Activated CD4-positive, alpha-beta T cell treated with anti-CD3 and anti-CD28 coated beads, Interleukin-2, amount 50 U/mL, for 1 hour (primary cell): ENCODE data around the gene AP3B2.
A peak's percentile ranks its signal among the peaks of the same experiment; 100 is the strongest.

ENCODE experiments used
- DNase-seq: peaks from one replicate; pipeline ENCODE4 v3.0.0-alpha.2; 2020

AP3B2 gene

DNA sequence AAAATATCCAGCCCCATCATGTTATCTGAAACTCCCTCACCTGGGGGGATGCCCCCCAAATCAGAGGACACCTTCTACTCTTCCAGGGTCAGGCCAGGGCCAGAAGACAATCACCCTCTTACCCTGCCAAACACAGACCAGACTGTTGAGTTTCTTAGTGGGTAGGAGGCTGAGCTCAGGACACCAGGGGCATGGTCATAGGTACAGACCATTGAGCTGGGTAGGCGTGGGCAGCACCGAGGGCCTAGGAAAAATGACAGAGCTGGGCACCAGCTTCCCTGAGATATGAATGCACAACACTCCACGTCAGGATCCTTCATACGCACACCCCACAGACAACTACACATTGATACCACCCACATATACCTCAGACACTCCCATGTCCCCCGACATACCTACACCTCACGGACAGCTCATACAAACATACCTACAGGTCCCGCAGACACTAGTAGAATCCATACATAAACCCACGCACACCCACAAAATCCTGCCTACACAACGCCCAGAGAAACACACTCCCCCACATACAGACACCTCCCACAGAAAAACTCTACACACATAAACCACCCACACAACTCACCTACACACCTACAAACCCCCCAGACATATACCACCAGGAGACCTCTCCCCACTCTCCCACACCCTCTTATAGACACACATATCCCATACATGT, 11.8 kb downstream of the AP3B2 start:
- no peak for DNase-seq

DNA sequence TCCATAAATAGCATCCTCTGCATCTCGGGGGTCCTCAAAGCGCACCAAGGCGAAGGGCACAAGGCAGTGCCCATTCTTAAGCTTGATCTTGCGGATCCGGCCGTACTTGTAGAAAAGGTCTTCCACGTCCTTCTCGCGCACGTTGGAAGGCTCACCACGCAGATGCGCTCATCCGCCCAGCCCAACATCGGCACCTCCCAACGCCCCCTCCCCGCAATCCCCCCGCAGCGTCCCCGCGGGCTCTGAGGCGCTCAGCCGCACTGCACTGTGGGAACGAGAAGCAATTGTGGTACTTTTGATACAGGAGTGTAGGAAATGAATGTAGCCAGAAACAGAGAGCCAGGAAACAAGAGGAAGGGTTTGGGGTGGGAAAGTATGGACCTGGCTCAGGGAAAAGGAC, 17.5 kb downstream of the AP3B2 start:
- DNase-seq, result no peak

DNA sequence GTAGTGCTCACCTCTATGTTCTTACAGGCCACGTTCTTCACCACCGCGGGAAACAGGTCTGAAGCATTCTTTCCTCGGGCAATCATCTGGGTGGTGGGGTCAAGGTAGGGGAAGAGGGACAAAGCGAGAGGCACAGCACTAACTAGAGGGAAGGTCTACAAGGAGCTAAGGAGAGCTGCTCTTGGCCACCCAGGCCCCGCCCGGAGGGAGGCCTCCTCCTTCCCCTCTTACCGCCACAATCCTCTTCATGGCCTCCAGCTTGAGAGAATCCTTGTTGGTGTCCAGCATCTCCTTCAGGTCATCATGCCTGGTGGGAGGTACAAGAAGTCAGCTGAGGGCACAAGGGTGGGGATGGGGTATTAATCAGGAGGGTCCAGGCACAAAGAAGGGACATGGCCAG, 20.5 kb downstream of the AP3B2 start:
- no peak for DNase-seq

DNA sequence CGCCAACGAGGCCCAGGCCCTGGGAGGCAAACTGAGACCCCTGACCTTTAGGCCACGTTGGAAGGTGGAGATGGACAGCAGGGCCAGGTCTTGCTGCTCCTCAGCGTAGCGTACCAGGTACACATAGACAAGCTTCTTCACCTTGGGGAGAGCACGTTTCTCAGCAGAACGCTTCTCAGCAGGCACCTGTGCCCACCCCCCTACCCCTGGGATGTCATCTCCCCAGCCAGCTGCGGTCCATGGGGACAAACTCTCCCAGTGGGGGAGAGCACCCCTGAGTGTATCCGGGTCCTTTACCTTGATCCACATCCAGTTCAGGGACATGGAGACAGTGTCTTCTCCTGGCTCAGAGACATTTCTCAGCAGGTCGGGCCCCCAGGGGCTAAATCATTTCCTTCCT, 21.0 kb downstream of the AP3B2 start:
- DNase-seq, result no peak

DNA sequence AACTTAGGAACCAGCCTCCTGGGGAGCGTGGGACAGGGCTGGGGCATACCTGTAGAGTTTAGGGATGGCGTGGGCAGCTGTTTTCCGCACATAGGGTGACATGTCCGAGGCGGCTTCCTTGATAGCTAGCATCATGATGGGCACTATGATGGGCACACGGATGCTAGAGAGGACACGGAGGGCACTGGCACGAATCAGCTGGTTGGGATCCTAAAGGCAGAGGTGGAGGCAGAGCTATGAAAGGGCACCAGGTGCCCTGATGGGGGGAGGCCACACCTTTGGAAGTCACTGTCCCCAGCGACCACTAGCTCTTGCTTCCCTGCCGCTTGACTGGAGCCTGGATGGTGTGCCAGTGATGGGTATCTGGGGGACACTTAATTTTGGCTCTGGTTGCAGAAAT, 28.3 kb downstream of the AP3B2 start:
- DNase-seq, result no peak

DNA sequence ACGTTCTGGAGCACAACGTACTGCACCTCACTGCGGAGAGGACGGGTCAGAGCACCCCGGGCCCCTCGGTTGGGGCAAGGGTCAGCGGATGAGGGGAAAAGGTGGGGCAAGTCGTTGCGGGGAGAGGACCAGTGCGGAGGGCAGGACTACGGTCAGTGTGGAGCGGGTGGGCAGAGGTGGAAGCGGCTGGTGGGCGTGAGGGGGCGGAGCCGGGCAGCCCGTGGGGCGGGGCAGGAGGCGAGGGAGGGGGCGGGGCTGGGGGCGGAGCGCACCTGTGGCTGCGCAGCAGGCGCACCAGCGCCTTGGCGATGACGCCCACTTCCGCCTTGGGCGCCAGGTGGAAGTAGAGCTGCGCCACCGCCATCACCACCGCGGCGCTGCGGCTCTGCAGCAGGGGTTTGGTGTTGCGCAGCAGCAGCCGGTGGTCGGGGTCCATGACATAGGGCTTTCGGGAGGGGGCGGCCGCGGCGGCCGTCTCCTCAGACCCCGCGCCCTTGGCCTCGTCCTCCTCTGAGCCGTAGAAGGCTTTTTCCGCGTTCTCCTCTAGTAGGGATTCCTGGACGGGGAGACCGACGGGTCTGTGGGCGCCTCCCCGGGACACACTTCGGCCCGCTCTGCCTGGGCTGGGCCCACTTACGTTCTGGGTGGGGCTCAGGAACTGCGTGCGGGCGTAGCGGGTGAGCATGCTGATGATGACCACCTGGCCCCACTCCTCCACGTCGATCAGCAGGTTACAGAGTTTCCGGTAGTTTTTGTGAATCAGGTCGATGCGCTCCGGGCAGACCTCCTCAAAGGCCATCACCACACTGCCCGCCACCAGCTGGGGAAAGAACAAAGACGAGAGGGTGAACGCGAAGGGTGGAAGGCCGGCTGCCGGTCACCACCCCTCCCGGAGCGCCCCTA, 29.2 kb downstream of the AP3B2 start:
- DNase-seq, result peak; percentile 83

DNA sequence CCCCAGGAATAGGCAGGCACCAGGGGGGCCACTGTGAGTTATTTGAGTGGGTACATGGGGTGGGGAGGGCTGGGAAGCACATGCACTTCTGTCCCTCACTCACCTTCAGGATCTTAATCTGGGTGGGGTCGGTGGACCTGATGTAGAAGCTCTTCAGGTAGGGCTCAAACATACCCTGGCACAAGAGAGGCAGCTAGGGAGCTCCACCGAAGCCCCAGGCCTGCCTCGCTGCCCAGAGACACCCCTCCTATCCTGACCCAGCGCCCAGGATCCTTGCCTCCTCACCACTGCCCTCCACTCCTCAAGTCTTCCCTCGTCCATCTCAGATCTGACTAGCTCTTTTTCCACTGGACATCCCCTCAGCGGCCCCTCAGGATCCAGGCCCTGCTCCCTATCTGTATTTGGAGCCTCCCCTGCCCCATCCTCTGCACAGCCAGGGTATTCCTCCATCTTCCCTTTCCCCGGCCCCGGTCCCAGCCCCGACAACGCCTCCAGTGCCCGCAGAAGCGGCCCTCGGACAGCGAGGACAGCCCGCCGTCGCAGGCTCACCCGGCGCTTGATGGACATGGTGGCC, 30.0 kb downstream of the AP3B2 start:
- DNase-seq, result no peak

DNA sequence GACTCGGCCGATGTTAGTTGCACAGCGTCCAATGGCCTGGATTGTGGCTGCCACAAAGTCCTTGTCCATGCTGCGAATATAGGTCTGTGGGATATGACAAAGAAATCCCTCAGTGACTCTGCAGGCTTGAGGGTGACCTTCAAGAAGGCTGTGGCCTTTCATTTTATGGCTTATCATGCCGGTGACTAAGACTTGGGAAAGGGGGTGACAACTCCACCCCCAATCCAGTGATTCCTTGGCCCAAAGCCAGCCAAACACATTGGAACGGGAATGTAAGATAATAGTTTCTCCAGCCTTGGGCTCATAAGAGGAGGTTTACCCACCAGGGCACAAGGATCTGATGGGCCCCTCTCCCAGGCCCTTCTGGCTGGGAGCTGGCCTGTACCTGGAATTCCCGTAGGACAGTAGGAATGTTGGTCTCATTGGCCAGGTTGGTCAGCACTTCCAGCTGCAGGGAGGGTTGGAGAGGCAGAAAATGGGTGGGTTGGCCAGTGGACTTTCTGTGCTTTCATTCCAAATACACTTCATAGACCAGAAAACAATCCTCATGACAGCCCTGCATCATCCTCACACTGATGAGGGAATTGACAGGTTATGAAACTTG, 31.9 kb downstream of the AP3B2 start:
- no peak for DNase-seq

DNA sequence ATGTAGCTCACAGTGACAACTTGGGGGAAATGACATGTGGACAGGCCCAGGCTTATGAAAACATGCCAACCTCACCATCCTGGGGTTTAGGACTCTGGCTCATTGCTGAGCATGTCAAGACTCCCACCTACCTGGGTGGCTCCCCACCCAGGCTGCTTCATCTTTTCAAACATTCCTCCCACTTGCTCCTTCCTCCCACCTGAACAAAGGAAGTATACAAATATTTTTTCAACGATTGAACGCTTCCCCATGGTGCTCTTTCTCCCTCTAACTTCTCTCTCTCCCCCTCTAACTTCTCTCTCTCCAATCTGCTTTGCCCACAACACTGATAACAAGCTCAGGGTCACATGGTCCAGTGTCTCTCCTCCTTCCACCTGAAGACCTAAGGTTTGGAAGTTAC, 34.8 kb downstream of the AP3B2 start:
- DNase-seq, result no peak

DNA sequence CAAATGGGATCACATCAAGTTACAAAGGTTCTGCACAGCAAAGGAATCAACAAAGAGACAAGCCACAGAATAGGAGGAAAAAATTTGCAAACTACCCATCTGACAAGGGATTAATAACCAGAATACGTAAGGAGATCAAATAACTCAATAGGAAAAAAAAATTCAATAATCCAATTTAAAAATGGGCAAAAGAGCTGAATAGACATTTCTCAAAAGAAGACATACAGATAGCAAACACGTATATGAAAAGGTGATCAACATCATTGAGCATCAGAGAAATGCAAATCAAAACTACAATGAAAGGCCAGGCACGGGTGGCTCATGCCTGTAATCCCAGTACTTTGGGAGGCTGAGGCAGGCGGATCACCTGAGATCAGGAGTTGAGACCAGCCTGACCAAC, 39.0 kb downstream of the AP3B2 start:
- no peak for DNase-seq

DNA sequence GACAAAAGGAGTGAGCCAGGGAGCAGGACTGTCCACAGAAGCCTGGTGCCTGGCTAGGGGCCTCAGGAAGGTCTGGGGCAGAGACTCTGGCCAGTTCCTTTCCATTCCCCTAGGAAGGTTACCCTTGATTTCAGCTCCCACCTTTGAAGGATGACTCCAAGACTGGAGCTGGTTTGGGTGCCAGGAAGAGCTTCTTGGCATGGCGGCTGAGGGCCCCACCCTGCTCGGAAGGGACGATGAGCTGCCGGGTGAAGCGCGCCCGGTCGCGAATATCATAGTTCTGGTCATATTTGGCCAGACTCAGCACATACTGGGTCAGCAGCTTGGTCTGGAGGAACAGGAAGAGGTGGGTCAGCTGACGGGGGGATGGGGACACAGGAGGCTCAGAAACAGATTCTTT, 43.1 kb downstream of the AP3B2 start:
- DNase-seq, result no peak

DNA sequence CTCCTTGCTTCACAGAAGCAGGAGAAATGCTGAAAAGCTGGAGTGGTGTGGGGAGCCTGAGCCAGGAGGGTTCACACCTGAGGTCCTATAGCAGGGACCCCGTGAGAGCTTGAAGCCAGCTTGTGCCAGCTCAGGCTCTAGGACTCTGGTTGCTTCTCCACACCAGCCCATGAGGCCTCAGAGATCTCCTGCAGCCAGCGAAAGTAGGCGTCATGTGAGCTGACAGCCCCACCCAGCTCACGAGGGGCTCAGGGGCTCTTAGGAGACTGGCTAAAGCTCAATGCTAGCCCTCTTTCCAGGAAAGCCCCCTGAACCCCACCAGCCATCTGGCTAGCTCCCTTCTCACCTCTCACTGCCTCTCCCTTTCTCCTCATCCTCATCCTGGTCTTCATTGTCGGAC, 45.7 kb downstream of the AP3B2 start:
- DNase-seq, result no peak

DNA sequence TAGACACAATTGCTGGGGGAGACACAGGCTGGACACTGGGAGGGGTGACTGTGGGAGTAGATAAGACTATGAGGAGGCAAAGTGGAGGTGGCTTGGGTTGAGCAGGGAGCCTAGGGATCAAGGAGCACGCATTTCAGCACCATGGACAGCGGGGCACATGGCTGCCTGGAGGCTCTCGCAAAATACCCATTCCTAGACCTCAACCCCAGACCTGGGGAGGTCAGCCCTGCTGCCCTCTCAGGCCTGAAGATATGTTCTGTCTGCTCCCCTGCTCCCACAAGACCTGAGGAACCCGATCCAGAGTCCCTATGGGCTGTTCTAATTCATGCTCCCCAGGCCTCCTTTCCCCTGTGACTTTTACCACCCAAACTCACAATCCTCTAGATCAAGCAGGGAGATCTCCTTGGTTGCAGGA, 46.5 kb downstream of the AP3B2 start:
- DNase-seq, result peak; percentile 52

DNA sequence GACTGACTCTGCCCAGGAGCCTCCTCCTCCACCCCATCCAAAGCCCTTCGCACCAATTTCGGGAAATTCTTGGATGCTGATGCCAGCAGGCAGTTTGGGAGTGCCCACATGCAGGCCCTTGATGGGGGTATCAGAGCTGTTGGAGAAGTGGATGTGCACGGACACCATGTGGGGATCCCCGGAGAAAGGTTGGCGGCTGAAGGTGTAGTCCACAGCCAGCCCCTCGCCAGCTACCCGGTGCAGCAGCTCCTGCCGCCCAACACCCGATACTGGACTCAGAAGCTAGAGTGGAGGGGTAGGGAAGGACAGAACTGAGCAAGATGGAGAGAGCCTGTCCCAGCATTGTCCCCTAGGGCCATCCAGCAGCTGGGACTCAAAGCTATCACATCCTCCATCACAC, 47.0 kb downstream of the AP3B2 start:
- no peak for DNase-seq

DNA sequence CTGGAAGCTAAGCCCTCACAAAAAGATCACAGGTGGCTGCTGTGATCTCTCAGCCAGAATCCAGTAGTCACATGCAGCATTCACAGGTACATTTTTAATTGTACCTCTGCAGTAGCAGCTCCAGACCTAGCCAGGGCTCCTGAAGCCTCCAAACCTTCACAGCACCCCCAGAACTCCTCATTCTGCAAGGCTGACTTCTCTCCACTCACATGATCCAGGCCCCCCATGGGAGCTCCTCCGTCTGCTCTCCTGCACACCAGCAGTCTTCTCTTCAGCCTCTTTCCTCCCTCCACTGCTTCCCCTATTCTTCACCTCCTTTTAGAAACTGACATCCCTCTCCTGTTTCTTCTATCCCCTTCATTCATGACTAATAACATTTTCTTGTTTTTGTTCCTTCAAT, 49.3 kb downstream of the AP3B2 start:
- no peak for DNase-seq

DNA sequence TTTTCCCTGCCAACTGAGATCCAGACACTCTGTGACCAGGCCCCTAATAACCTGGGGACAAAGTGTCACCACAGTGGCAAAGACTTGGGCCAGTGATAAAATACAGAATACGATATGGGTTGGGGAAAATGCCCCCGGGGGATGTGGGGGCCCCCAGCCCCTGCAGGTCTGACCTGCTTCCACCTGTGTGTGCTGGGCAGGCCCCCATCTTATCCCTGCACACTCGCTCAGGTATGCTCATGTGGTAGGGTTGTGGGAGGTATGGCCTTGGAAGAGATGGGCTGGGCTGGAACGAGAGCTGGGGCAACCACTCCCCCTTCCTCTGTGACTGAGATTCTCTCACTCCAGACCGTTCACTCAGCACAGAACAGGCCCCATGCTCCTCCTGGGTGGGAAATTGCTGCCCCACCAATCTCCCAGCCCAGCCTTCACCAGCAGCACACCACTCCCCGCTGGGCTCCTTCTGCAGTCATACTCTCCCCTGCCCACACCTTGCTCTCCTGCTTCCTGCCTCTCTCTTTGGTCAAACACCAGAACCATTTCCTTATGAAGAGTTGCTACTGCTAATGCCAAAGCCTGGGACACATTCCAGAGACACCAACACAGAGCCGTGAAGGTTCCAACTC, 52.9 kb downstream of the AP3B2 start:
- DNase-seq, result no peak

DNA sequence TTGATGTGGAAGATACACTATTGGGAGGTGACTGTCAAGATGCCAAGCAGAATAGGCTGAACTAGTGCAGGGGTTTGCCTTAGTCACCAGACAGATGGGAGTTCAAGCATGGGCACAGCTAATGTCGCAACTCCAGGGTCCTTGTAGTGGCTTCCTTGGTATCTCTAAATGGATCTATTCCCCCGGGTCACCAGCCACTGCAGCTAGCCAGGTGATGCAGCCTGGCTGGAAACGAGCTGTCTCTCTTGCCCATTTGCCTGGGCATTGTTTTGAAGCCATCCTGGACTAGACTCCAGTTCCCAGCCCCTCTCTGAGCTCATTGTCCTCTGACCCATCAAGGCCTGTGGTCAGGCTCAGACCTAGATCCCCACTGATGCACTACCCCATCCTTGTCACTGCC, 54.1 kb downstream of the AP3B2 start:
- DNase-seq, result no peak

DNA sequence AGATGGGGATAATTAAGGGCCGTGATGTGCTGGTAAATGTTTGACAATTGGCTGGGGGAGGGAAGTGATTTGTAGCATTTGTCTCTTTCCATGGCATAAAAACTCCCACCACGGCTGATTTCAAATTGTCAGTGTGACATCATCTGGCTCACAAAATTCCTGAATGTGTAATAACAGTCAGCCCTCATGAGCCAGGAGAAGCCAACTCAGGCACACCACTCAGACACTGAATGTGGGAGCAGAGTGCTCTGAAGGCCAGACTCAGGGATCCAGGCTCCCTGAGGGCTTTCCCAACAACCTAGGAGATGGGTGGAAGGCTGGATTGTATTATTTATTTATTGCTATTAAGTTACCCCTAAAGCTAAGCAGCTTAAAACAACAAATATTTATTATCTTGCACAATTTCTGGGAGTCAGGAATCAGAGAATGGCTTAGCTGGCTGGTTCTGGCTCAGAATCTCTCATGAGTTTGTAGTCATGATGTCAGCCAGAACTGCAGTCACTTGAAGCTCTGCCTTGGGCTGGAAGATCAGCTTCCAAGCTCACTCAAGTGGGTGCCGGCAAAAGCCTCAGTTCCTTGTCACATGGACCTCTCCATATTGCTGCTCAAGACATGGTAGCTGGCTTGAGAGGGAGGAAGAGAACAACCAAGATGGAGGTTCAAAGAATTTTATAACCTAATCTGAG, 56.0 kb downstream of the AP3B2 start:
- no peak for DNase-seq

DNA sequence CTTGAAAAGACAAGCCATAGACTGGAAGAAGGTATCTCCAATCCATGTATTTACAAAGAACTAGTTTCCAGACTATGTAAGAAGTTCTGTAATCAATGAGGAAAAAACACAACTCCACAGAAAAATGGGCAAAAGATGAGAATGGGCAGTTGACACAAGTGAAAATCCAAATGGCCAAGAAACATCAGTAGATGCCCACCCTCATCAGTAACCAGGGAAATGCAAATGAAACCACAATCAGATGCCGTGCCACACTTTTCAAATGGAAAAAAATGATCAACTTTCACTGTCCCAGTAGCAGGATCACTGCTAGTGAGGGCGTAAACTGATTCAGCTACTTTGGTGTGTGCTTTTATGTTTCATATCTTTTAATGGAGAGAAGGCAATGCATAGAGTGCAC, 58.0 kb downstream of the AP3B2 start:
- no peak for DNase-seq

DNA sequence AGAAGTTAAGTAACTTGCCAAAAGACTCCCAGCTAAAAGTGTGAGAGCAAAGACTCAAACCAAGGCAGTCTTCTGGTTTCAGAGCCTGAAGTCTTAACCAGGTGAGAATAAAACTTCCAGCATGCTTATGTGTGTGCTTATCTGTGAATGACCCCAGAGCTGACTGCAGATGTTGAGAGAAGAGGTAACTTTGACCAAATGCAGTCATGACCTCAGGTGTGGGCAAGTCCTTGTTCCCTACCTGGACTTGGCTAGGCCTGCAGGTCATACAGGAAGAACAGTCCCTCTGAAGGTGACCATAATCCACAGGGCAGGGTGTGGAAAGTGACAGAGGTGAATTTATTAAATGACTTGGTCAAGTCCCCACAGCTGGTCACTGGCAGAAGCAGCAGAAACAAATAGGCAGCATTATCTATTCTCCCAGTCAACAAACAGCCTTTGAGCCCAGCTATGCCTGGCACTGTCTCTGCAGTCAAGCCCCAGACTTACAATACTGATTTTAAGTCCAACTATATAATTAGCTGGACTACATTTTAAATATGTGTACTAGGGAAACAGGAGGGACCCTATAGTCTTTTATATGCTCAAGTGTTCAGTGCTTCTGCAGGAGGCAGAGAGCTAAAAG, 59.5 kb downstream of the AP3B2 start:
- no peak for DNase-seq

DNA sequence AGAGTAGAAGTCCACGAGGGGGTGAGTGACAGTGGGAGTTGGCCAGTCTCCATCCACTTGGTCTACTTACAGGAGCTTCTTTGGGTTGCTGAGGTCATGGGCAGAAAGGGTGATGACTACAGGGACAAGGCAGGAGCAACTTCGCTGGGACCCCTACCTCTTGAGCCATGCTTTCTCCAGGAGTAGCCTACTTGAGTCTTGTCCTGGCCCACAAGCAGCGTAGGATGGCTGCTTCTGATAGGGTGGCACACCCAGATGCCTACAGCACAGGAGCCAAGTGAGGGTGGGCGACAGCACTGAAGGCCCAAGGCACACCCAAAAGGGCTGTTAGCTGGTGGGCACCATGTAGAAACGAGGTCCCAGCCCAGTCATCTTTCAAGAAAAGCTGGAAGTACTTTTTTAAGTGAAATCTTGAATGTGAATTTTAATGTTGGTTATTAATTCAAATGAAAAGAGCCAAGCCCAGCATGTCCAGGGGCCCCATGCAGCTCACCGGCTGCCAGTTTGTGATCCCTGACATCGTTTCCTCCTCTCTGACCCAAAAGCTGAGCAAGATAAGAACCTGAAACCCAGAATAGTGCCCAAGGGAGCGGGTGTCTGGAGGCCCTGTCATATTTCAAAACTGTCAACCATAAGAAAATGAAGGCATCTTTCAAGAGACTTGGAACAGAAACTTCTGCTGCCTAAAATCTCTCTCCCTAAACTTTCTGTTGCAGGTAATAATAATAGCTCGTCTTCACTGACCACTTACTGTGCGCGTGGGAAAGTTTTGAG, 60.3 kb downstream of the AP3B2 start:
- DNase-seq, result no peak
